ENCODE measurements around the gene PRCC. TPM values are rescaled to one million over a fixed set of nuclear protein-coding genes. Genes with fewer than 3 reads are reported as not detected.

Gene PRCC
- total and polyA plus RNA-seq, 2 of the 13 experiments (the other 11 are each of a cell fraction or from before 2014, with no cell fraction given), result 24.2 to 40.5 TPM

DNA sequence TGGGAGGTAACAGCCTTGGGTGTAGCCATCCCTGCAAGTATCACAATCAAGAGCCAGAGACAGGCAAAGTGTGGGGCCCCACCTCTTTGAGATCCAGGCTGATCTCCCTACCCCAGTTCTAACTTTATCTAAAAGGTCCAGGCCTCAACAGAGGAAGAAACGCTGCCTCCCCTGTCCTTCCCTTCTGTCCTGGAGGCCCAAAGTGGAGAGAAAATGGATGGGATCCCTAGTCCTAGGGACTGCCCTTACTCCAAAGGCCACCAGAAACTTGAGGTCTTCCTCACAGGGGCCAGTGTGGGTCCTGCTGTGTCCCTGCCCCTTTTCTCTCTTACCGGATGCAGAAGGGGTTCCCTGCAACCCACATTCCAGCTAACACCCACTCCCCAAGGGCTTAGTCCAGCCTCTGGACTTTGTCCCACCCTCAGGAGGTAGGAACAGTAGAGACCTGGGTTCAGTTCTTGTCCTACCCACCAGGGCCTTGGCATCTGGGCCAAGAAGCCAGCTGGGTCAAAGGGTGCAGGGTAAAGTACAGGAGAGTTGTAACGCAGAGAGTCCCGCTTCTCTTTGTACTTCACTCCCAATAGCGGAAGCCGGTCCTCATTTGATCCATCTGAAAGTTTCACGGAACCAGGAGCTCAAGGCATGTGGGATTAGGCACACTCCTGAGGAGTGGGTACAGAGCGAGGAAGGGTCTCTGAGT, 17.8 kb upstream of the PRCC start (continued):
- no peak; the same call in 1 of the 2 replicates for TF ChIP-seq DPF2 (CRISPR knock-in tag; IDR thresholded peaks at IDR 0.05; ENCODE audit: borderline replicate concordance, low read depth)
- TF ChIP-seq, protein P1, sequence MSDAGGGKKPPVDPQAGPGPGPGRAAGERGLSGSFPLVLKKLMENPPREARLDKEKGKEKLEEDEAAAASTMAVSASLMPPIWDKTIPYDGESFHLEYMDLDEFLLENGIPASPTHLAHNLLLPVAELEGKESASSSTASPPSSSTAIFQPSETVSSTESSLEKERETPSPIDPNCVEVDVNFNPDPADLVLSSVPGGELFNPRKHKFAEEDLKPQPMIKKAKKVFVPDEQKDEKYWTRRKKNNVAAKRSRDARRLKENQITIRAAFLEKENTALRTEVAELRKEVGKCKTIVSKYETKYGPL (CRISPR knock-in tag; IDR thresholded peaks at IDR 0.05), result 0 out of 2 replicates have a peak, but pooled peaks have one; percentile 52
- TF ChIP-seq KLF11 (CRISPR knock-in tag; IDR thresholded peaks at IDR 0.05), result no peak
- no peak for TF ChIP-seq ZNF709 (CRISPR knock-in tag; IDR thresholded peaks at IDR 0.05)
- TF ChIP-seq NBN (conservative IDR thresholded peaks at IDR 0.05), result no peak
- TF ChIP-seq MXD4 (CRISPR knock-in tag; IDR thresholded peaks at IDR 0.05), result no peak
- no peak for TF ChIP-seq ZC3H4 (CRISPR knock-in tag; IDR thresholded peaks at IDR 0.05; ENCODE audit: borderline replicate concordance)
- no peak for TF ChIP-seq FOSL1 (CRISPR knock-in tag; IDR thresholded peaks at IDR 0.05; ENCODE audit: borderline replicate concordance)
- TF ChIP-seq, protein P2, sequence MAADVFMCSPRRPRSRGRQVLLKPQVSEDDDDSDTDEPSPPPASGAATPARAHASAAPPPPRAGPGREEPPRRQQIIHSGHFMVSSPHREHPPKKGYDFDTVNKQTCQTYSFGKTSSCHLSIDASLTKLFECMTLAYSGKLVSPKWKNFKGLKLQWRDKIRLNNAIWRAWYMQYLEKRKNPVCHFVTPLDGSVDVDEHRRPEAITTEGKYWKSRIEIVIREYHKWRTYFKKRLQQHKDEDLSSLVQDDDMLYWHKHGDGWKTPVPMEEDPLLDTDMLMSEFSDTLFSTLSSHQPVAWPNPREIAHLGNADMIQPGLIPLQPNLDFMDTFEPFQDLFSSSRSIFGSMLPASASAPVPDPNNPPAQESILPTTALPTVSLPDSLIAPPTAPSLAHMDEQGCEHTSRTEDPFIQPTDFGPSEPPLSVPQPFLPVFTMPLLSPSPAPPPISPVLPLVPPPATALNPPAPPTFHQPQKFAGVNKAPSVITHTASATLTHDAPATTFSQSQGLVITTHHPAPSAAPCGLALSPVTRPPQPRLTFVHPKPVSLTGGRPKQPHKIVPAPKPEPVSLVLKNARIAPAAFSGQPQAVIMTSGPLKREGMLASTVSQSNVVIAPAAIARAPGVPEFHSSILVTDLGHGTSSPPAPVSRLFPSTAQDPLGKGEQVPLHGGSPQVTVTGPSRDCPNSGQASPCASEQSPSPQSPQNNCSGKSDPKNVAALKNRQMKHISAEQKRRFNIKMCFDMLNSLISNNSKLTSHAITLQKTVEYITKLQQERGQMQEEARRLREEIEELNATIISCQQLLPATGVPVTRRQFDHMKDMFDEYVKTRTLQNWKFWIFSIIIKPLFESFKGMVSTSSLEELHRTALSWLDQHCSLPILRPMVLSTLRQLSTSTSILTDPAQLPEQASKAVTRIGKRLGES (CRISPR knock-in tag; IDR thresholded peaks at IDR 0.05; ENCODE audit: borderline replicate concordance), result no peak
- TF ChIP-seq SETDB1 (CRISPR knock-in tag; IDR thresholded peaks at IDR 0.05; ENCODE audit: borderline replicate concordance), result no peak
- TF ChIP-seq, protein P3, sequence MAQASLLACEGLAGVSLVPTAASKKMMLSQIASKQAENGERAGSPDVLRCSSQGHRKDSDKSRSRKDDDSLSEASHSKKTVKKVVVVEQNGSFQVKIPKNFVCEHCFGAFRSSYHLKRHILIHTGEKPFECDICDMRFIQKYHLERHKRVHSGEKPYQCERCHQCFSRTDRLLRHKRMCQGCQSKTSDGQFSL (CRISPR knock-in tag; IDR thresholded peaks at IDR 0.05), result no peak
- TF ChIP-seq, protein P4, sequence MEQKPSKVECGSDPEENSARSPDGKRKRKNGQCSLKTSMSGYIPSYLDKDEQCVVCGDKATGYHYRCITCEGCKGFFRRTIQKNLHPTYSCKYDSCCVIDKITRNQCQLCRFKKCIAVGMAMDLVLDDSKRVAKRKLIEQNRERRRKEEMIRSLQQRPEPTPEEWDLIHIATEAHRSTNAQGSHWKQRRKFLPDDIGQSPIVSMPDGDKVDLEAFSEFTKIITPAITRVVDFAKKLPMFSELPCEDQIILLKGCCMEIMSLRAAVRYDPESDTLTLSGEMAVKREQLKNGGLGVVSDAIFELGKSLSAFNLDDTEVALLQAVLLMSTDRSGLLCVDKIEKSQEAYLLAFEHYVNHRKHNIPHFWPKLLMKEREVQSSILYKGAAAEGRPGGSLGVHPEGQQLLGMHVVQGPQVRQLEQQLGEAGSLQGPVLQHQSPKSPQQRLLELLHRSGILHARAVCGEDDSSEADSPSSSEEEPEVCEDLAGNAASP (CRISPR knock-in tag; IDR thresholded peaks at IDR 0.05; ENCODE audit: borderline replicate concordance), result no peak
- no peak for TF ChIP-seq ARNT (IDR thresholded peaks at IDR 0.05)
- no peak for TF ChIP-seq ATAD3A (CRISPR knock-in tag; IDR thresholded peaks at IDR 0.05)
- no peak for TF ChIP-seq NFE2L1 (CRISPR knock-in tag; IDR thresholded peaks at IDR 0.05; ENCODE audit: borderline replicate concordance)
- TF ChIP-seq, protein P5, sequence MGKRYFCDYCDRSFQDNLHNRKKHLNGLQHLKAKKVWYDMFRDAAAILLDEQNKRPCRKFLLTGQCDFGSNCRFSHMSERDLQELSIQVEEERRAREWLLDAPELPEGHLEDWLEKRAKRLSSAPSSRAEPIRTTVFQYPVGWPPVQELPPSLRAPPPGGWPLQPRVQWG (CRISPR knock-in tag; IDR thresholded peaks at IDR 0.05; ENCODE audit: borderline replicate concordance, low read depth), result no peak
- no peak for TF ChIP-seq ZNF446 (CRISPR knock-in tag; IDR thresholded peaks at IDR 0.05)
- TF ChIP-seq, protein P6, sequence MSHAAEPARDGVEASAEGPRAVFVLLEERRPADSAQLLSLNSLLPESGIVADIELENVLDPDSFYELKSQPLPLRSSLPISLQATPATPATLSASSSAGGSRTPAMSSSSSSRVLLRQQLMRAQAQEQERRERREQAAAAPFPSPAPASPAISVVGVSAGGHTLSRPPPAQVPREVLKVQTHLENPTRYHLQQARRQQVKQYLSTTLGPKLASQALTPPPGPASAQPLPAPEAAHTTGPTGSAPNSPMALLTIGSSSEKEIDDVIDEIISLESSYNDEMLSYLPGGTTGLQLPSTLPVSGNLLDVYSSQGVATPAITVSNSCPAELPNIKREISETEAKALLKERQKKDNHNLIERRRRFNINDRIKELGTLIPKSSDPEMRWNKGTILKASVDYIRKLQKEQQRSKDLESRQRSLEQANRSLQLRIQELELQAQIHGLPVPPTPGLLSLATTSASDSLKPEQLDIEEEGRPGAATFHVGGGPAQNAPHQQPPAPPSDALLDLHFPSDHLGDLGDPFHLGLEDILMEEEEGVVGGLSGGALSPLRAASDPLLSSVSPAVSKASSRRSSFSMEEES (CRISPR knock-in tag; IDR thresholded peaks at IDR 0.05), result no peak
- TF ChIP-seq NFE2L2 (IDR thresholded peaks at IDR 0.05; ENCODE audit: low read length), result no peak
- TF ChIP-seq HES4 (CRISPR knock-in tag; IDR thresholded peaks at IDR 0.05; ENCODE audit: borderline replicate concordance), result no peak
- TF ChIP-seq, protein P7, sequence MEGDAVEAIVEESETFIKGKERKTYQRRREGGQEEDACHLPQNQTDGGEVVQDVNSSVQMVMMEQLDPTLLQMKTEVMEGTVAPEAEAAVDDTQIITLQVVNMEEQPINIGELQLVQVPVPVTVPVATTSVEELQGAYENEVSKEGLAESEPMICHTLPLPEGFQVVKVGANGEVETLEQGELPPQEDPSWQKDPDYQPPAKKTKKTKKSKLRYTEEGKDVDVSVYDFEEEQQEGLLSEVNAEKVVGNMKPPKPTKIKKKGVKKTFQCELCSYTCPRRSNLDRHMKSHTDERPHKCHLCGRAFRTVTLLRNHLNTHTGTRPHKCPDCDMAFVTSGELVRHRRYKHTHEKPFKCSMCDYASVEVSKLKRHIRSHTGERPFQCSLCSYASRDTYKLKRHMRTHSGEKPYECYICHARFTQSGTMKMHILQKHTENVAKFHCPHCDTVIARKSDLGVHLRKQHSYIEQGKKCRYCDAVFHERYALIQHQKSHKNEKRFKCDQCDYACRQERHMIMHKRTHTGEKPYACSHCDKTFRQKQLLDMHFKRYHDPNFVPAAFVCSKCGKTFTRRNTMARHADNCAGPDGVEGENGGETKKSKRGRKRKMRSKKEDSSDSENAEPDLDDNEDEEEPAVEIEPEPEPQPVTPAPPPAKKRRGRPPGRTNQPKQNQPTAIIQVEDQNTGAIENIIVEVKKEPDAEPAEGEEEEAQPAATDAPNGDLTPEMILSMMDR (CRISPR knock-in tag; IDR thresholded peaks at IDR 0.05), result no peak
